NCI-H2196 treated with DMSO at 0.1 percent for 48 hours (cell line): ENCODE data around the gene GRAMD2A.
"Not testable (repeated sequence)": the region's sequence is repeated elsewhere in the genome, so short reads cannot be mapped to it uniquely, and the experiment has no call there.

Experiments
- DNase-seq: peaks from one replicate; lab custom pipeline; 2025; ENCODE audit not compliant: unreplicated experiment; lab: John Stamatoyannopoulos, UW

GRAMD2A gene

DNA sequence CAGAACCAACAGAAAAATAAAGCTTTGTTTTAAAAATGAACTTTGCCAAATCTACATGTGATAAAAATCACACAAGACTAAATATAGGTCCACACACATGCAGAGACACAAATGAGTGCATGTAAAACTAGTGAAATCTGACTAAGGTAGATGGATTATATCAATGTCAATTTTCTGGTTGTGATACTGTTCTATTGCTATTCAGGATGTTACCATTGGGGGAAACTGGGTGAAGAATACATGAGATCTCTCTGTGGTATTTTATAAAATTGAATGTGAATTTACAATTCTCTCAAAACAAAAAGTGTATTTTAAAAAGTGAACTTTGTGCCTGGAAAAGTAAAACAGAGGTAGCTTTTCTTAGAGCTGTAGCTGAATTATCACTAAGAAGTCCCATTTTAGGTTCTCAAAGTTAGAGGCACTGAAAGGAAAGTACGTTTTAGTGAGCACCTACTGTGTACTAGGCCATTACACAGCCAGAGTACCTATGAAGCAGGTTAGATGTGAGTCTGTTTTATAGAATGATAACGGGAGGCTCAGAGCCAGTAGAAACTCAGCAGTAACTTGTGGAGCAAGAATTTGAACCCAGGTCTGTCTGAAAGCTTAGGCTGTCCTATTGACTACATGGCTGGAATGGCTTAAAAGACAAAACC, 8.2 kb downstream of the GRAMD2A start:
- no peak for DNase-seq

- DNase-seq, result no peak
Measured at GRCh38 chr15:72184165-72184811, 13.3 kb downstream of the GRAMD2A start.

DNA sequence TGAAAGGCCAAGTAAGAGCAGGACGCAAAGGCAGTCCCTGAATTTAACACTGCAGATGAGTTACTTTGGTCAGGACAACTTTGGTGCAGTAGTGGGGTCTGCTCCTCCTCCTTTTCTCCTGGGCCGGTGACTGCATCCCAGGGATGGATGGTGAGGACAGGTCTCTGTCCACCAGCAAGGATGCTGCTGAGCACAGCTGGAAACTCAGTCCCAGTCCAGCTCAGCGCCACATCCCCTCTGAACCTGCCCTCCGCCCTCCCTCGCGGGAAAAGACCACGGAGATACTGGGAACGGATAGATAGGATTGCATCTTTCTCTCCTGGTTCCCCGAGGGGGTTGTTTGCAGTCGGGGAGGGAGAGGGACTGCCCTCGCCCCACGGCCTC, 13.8 kb downstream of the GRAMD2A start:
- DNase-seq, result no peak

GRCh38 chr15:72182673-72183072, 14.9 kb downstream of the GRAMD2A start:
- DNase-seq, result no peak

DNA sequence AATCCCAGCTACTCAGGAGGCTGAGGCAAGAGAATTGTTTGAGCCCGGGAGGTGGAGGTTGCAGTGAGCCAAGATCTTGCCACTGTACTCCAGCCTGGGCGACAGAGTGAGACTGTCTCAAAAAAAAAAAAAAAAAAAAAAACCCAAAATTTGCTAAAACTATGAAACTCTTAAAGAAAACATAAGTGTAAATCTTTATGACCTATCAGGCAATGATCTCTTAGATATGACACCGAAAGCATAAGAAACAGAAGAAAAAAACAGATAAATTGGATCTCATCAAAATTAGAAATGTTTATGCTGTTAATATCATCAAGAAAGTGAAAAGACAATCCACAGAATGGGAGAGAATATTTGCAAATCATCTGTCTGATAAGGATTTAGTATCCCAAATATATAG, 15.3 kb downstream of the GRAMD2A start:
- no peak for DNase-seq

- DNase-seq, result no peak
Measured at GRCh38 chr15:72180761-72181324, 16.7 kb downstream of the GRAMD2A start.

DNA sequence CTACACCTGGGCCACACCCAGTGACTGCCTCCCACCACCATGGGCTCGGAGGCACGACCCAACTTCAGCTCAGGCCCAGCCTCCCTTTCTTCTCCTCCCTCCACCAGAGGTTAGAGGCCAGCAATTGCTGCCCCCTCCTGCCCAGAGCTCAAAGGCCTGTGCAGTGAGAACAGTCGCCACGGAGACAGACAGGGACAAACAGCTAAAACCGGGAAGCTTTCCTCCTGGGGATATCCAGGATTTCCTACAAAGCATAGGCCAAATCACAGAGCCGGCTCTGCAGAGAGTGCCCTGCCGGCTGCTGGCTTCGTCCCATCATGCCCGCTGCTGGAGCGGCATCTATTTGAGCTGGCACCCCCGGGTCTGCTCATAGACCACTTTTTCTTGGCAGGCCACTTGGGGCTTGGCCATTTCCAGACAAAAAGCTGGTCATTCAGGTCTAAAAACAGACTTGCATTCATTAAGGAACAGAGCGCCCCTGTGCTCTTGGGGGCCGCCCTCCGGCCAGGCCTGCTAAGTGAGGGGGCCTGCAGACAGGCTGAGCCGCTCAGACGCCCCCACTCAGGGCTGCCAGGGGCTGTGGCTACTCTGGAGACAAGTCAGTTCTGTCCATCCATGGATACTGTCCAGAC, 17.5 kb downstream of the GRAMD2A start:
- DNase-seq, result no peak

GRCh38 chr15:72178976-72179585, 18.5 kb downstream of the GRAMD2A start:
- no peak for DNase-seq

- DNase-seq, result no peak
Measured at GRCh38 chr15:72176743-72177142, 20.8 kb downstream of the GRAMD2A start.

DNA sequence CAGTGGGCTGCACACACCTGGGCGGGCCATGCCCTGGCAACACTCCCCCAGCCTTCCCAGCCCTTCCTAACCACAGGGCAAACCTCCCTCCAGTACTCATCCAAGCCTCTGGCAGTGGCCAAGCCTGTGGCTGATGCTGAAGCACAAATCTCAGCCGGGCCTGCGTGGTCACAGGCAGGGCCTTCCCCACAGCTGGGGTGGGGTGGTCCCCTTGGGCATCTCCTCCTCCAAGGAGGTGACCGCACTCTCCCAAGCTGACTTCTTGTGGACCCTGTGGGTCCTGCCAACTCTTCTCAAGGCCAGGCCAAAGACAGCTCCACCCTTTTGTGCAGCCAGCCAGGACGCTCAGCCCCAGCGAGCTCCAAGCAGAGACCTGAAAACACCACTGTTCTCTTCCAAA, 21.4 kb downstream of the GRAMD2A start:
- DNase-seq, result no peak

GRCh38 chr15:72175186-72176044, 22.2 kb downstream of the GRAMD2A start:
- DNase-seq, result no peak

DNA sequence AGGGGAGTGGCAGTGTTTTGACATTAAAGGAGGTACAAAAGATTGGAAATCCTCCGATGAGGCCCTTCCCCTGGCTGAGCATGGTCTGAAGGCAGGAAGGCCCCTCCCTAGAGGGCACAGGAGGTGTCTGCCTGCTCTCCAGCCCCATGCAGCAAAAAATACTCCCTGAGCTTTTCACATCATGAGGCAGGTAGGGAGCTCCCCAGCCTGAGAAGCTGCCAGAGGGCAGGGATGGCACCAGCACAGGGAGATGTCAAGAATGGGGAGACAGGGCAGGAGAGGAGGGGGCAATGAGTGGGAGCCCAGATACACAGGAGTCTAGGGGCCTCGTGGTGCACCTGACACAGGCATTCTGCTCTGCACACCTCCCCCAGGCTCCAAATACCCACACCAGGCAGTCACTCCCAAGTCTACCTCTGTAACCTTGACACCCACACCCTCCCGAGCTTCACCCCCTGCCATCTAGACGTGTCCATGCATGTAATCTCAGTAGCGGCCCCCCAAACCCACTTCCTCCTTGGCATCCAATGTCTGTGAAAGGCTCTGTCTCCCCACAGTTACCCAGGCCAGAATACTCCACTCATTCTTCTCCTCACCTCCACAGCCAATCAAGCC, 22.9 kb downstream of the GRAMD2A start:
- DNase-seq, result no peak

GRCh38 chr15:72173864-72174550, 23.6 kb downstream of the GRAMD2A start:
- DNase-seq, result no peak

DNA sequence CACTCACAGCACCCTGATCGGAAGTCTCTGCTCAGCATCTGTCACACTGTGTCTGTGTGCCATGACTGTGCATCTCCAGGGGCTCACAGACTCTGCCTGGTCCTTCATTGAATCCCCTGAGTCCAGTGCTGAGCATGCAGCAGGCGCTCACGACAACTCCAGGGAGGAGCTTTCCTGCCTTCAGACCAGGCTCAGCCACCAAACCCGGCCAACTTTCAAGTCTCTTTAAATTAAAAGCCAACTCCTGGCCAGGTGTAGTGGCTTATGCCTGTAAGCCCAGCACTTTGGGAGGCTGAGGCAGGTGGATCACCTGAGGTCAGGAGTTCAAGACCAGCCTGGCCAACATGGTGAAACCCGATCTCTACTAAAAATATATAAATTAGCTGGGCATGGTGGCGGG, 24.2 kb downstream of the GRAMD2A start:
- DNase-seq, result no peak

DNA sequence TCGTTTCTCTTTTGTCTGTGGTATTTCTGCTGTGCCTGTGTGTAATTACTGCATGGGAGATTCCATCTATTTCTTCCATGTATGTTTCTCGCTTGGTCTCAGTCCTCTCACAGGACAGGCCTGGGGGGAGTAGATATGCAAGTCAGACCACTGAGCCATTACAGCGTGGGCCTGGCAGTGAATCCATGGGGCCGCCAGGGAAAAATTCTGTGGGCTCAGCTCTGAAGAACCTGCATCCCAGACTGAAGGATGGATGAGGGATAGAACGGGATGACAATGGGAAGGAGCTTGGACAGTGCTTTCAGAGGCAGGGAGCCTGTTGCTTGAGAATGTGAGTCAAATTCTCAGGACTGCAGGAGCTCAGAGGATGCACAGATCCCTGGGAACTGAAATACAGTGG, 24.8 kb downstream of the GRAMD2A start:
- DNase-seq, result no peak

GRCh38 chr15:72171978-72172377, 25.6 kb downstream of the GRAMD2A start:
- DNase-seq, result not testable (repeated sequence)

GRCh38 chr15:72170691-72171090, 26.9 kb downstream of the GRAMD2A start:
- DNase-seq, result no peak

- DNase-seq, result no peak
Measured at GRCh38 chr15:72169921-72170611, 27.5 kb downstream of the GRAMD2A start.

DNA sequence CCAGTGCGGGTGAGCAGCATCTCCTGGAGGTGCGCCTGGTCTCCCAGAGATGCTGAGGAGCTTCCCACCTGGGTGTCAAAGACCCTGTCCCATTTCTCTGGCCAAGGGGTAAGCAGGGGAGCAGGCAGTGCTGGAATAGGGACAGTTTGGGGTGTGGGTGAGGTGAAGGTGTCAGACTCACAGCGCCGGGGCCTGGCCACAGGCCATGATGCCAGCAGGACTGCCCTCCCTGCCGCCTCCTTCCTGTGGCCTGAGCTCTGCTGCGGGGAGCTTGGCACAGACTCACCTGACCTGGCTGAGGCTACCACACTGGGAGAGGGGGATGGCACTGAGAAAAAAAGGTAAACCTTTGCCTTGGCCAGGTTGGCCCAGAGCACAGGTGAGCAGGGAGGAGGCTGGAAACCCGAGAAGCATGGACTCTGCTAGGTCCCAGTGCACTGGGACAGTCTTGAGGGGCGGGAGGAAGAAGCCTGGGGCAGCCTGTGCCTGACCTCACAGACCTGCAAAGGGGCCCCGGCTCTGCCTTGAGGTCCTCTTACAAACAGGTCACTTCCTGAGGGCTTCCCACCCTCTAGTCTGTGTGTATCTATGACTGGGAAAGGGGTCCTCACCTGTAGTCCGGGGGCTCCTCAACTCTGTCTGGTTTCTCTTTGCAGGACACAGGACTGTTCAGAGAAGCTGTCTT, 28.2 kb downstream of the GRAMD2A start:
- DNase-seq, result peak; percentile 3
